ENCODE data around the gene MNAT1.

DNA sequence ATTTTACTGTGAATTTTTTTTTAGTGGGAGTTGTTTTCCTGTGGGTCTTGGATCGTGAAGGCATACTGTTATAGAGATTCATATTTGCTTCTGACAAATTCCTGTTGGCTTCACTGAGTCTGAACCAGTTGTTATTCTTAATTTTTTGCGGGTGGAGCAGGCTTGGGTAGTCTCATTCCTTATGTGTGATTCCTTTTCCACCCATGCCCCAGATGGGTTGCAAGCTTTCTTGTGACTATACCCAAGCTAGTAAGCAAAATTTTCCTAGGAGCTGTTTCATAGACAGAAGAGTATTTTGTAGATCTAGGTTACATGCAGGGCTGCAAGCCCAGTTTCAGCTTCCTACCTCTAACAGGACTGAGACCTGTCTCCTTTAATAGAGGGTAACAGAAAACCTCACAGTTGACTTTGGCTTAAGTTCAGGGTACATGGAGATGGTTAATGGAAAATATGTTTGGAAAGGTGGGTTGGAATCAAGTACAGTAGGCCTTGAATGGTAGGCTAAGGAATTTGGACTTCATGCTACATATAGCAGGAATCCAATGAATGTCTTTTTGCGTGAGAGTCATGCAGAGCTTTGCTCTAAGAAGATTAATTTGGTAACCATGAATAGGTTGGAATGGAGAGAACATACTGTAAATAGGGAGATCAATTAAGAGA lies 217.3 kb downstream of the MNAT1 start:
- TF ChIP-seq EP300 (IDR thresholded peaks at IDR 0.05; ENCODE audit: low read length), result no peak
- no peak for TF ChIP-seq NFRKB (IDR thresholded peaks at IDR 0.05; ENCODE audit: low read depth)
- TF ChIP-seq, protein P1, sequence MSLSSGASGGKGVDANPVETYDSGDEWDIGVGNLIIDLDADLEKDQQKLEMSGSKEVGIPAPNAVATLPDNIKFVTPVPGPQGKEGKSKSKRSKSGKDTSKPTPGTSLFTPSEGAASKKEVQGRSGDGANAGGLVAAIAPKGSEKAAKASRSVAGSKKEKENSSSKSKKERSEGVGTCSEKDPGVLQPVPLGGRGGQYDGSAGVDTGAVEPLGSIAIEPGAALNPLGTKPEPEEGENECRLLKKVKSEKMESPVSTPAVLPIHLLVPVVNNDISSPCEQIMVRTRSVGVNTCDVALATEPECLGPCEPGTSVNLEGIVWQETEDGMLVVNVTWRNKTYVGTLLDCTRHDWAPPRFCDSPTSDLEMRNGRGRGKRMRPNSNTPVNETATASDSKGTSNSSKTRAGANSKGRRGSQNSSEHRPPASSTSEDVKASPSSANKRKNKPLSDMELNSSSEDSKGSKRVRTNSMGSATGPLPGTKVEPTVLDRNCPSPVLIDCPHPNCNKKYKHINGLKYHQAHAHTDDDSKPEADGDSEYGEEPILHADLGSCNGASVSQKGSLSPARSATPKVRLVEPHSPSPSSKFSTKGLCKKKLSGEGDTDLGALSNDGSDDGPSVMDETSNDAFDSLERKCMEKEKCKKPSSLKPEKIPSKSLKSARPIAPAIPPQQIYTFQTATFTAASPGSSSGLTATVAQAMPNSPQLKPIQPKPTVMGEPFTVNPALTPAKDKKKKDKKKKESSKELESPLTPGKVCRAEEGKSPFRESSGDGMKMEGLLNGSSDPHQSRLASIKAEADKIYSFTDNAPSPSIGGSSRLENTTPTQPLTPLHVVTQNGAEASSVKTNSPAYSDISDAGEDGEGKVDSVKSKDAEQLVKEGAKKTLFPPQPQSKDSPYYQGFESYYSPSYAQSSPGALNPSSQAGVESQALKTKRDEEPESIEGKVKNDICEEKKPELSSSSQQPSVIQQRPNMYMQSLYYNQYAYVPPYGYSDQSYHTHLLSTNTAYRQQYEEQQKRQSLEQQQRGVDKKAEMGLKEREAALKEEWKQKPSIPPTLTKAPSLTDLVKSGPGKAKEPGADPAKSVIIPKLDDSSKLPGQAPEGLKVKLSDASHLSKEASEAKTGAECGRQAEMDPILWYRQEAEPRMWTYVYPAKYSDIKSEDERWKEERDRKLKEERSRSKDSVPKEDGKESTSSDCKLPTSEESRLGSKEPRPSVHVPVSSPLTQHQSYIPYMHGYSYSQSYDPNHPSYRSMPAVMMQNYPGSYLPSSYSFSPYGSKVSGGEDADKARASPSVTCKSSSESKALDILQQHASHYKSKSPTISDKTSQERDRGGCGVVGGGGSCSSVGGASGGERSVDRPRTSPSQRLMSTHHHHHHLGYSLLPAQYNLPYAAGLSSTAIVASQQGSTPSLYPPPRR (CRISPR knock-in tag; IDR thresholded peaks at IDR 0.05; ENCODE audit: borderline replicate concordance), result no peak
- TF ChIP-seq RBM25 (IDR thresholded peaks at IDR 0.05; ENCODE audit: low read depth, low read length, severe bottlenecking), result no peak
- TF ChIP-seq, protein P2, sequence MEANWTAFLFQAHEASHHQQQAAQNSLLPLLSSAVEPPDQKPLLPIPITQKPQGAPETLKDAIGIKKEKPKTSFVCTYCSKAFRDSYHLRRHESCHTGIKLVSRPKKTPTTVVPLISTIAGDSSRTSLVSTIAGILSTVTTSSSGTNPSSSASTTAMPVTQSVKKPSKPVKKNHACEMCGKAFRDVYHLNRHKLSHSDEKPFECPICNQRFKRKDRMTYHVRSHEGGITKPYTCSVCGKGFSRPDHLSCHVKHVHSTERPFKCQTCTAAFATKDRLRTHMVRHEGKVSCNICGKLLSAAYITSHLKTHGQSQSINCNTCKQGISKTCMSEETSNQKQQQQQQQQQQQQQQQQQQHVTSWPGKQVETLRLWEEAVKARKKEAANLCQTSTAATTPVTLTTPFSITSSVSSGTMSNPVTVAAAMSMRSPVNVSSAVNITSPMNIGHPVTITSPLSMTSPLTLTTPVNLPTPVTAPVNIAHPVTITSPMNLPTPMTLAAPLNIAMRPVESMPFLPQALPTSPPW (CRISPR knock-in tag; IDR thresholded peaks at IDR 0.05), result no peak
- no peak for TF ChIP-seq FOXP1 (CRISPR knock-in tag; IDR thresholded peaks at IDR 0.05)
- TF ChIP-seq, protein P3, sequence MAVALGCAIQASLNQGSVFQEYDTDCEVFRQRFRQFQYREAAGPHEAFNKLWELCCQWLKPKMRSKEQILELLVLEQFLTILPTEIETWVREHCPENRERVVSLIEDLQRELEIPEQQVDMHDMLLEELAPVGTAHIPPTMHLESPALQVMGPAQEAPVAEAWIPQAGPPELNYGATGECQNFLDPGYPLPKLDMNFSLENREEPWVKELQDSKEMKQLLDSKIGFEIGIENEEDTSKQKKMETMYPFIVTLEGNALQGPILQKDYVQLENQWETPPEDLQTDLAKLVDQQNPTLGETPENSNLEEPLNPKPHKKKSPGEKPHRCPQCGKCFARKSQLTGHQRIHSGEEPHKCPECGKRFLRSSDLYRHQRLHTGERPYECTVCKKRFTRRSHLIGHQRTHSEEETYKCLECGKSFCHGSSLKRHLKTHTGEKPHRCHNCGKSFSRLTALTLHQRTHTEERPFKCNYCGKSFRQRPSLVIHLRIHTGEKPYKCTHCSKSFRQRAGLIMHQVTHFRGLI (CRISPR knock-in tag; IDR thresholded peaks at IDR 0.05), result no peak
- TF ChIP-seq, protein P4, sequence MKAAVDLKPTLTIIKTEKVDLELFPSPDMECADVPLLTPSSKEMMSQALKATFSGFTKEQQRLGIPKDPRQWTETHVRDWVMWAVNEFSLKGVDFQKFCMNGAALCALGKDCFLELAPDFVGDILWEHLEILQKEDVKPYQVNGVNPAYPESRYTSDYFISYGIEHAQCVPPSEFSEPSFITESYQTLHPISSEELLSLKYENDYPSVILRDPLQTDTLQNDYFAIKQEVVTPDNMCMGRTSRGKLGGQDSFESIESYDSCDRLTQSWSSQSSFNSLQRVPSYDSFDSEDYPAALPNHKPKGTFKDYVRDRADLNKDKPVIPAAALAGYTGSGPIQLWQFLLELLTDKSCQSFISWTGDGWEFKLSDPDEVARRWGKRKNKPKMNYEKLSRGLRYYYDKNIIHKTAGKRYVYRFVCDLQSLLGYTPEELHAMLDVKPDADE (conservative IDR thresholded peaks at IDR 0.05; ENCODE audit: control insufficient read depth, low read depth, low read length), result no peak
- no peak for TF ChIP-seq SP1 (CRISPR knock-in tag; IDR thresholded peaks at IDR 0.05)
- TF ChIP-seq, protein P5, sequence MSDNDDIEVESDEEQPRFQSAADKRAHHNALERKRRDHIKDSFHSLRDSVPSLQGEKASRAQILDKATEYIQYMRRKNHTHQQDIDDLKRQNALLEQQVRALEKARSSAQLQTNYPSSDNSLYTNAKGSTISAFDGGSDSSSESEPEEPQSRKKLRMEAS (CRISPR knock-in tag; IDR thresholded peaks at IDR 0.05), result no peak
- TF ChIP-seq ZNF436 (CRISPR knock-in tag; IDR thresholded peaks at IDR 0.05), result no peak

All from K562 (cell line).